ENCODE measurements around the gene ARAP1. TPM values are rescaled to one million over a fixed set of nuclear protein-coding genes. Genes with fewer than 3 reads are reported as not detected.

ARAP1 gene
- total RNA-seq, 6 experiments from 2014 or later: 32.9 to 76.7 (median 41.2) TPM

GRCh38 chr11:72736452-72737069 lies 15.6 kb downstream of the ARAP1 start:
- H3K4me1 ChIP-seq: peaks cover 0 to 12% (median under 1%) of the 10 kb centered on the region in 4 donors
- no peaks in the 10 kb centered on the region for H3K9me3 ChIP-seq
- no peaks in the 10 kb centered on the region for H3K27me3 ChIP-seq
- H3K4me3 ChIP-seq: no peak overlapping the region
- 52% methylated on average over 4 of the region's 5 CpGs for WGBS (ENCODE audit: insufficient coverage, low coverage, low lambda C conversion rate, missing lambda C conversion rate)
- peak overlapping the region; percentile 26 to 75 (median 73) for H3K27ac ChIP-seq
- TF ChIP-seq, protein P1, sequence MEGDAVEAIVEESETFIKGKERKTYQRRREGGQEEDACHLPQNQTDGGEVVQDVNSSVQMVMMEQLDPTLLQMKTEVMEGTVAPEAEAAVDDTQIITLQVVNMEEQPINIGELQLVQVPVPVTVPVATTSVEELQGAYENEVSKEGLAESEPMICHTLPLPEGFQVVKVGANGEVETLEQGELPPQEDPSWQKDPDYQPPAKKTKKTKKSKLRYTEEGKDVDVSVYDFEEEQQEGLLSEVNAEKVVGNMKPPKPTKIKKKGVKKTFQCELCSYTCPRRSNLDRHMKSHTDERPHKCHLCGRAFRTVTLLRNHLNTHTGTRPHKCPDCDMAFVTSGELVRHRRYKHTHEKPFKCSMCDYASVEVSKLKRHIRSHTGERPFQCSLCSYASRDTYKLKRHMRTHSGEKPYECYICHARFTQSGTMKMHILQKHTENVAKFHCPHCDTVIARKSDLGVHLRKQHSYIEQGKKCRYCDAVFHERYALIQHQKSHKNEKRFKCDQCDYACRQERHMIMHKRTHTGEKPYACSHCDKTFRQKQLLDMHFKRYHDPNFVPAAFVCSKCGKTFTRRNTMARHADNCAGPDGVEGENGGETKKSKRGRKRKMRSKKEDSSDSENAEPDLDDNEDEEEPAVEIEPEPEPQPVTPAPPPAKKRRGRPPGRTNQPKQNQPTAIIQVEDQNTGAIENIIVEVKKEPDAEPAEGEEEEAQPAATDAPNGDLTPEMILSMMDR (IDR thresholded peaks at IDR 0.05): no peak
- TF ChIP-seq POLR2A (IDR thresholded peaks at IDR 0.05): no peak
- peak; percentile 48 to 60 (median 54) for ATAC-seq
- intact Hi-C loops (cut with DNase I): no loop called here
- no peaks in the 10 kb centered on the region for H3K36me3 ChIP-seq
- DNase-seq: peak in 2 of 3 donors; percentile 70 to 78

- Histone ChIP-seq H3K9me3 (no peaks in the 10 kb centered on the region), H3K4me3 (no peak overlapping the region), H3K27ac (peak overlapping the region in 2 of 3 donors; percentile 54 to 73), H3K36me3 (no peaks in the 10 kb centered on the region), H3K27me3 (no peaks in the 10 kb centered on the region), H3K4me1 (peaks cover 0 to 9% (median 0%) of the 10 kb centered on the region in 4 donors)
- no peak for DNase-seq
- intact Hi-C loops (cut with DNase I): no loop called here
- peak in 1 of 4 donors; percentile 14 for ATAC-seq
- TF ChIP-seq, protein P1 (IDR thresholded peaks at IDR 0.05): no peak
- no peak for TF ChIP-seq POLR2A (IDR thresholded peaks at IDR 0.05)
- 62% methylated on average over 5 of the region's 8 CpGs for WGBS (ENCODE audit: insufficient coverage, low coverage, low lambda C conversion rate, missing lambda C conversion rate)
These were observed 16.6 kb downstream of the ARAP1 start for GRCh38 chr11:72735495-72736027.

DNA sequence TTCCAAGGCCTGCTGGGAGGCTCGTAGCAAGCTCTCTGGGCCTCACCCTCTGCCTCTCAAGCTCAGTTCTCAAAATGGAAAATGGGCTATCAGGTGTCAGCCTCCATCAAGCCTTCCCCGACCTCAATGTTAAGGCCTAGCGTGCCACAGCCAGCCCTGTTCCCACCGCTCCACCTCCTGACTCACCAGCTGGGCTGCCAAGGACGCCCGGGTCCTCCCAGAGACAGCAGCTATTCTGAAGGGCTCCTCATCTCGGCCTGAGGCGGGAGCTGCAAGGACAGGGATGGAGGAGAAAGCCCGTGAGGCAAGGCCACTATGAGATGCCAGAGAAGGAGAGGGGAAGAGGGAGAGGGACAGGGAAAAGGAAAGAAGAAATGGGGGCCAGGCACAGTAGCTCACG lies 19.9 kb downstream of the ARAP1 start:
- 92% methylated on average over 6 of the region's 10 CpGs for WGBS (ENCODE audit: insufficient coverage, low coverage, low lambda C conversion rate, missing lambda C conversion rate)
- Histone ChIP-seq H3K36me3 (no peaks in the 10 kb centered on the region), H3K9me3 (no peaks in the 10 kb centered on the region), H3K27me3 (no peaks in the 10 kb centered on the region), H3K4me1 (no peaks in the 10 kb centered on the region), H3K27ac (no peak overlapping the region), H3K4me3 (no peak overlapping the region)
- DNase-seq: no peak
- no peak for ATAC-seq
- no peak for TF ChIP-seq POLR2A (IDR thresholded peaks at IDR 0.05)
- TF ChIP-seq, protein P1 (IDR thresholded peaks at IDR 0.05): no peak
- intact Hi-C loops (cut with DNase I): no loop called here

- TF ChIP-seq, protein P1 (IDR thresholded peaks at IDR 0.05): no peak
- no peak for TF ChIP-seq POLR2A (IDR thresholded peaks at IDR 0.05)
- intact Hi-C loops (cut with DNase I): no loop called here
- H3K9me3 ChIP-seq: no peaks in the 10 kb centered on the region
These were observed 21.5 kb downstream of the ARAP1 start for GRCh38 chr11:72730737-72731136.

More at GRCh38 chr11:72730737-72731136, 21.5 kb downstream of the ARAP1 start:
- H3K4me1 ChIP-seq: no peaks in the 10 kb centered on the region
- H3K27me3 ChIP-seq: no peaks in the 10 kb centered on the region
- no peaks in the 10 kb centered on the region for H3K36me3 ChIP-seq
- DNase-seq (no peak), ATAC-seq (no peak)
- H3K4me3 ChIP-seq: no peak overlapping the region
- H3K27ac ChIP-seq: no peak overlapping the region
- 33% methylated on average over 2 of the region's 2 CpGs for WGBS (ENCODE audit: insufficient coverage, low coverage, low lambda C conversion rate, missing lambda C conversion rate)
